CD4-positive, alpha-beta T cell (primary cell): Measurements from ENCODE around the gene ARF3. TPM values are rescaled to one million over a fixed set of nuclear protein-coding genes. Genes with fewer than 3 reads are reported as not detected.

ENCODE experiments used
- ATAC-seq: fragments of 200-7000 bp; cut with Tn5 transposase; one replicate; pipeline ENCODE4 v1.10.0; 2022; ENCODE audit warnings: mild to moderate bottlenecking; ENCODE audit not compliant: poor library complexity
- CTCF ChIA-PET: fragments of 350-600 bp; sonication (Branson Sonifier 250); formaldehyde crosslinking; loops from one replicate; lab custom pipeline; 2021; ENCODE audit warnings: antibody characterized with exemption, inconsistent platforms; lab: Charles Lee
- POLR2A ChIA-PET: fragments of 350-600 bp; sonication (Branson Sonifier 250); formaldehyde crosslinking; loops from one replicate; lab custom pipeline; 2021; ENCODE audit warnings: antibody characterized with exemption, inconsistent platforms; lab: Charles Lee
- DNase-seq, 14 experiments: peaks; one replicate each; pipeline ENCODE4 v3.0.0-alpha.2; 2013 to 2020; ENCODE audit warnings: mixed read lengths in 2 of 14
- H3K27ac ChIP-seq, 2 donors: one replicate each; pipeline versions ENCODE4 v1.5.1 to v1.7.0; 2013; ENCODE audit warnings: low read length in 2 of 2, low read depth in 1 of 2, mild to moderate bottlenecking in 1 of 2
- H3K27me3 ChIP-seq, 2 experiments: 1 replicate in 1 of 2; 2 replicates in 1 of 2; pipeline versions ENCODE4 v1.6.1 to v1.7.0; 2013; ENCODE audit warnings: low read length in 2 of 2, control low read depth in 1 of 2, mild to moderate bottlenecking in 1 of 2, moderate library complexity in 1 of 2; ENCODE audit not compliant: insufficient read depth in 2 of 2, control insufficient read depth in 1 of 2
- H3K36me3 ChIP-seq: one replicate; pipeline ENCODE4 v1.6.1; 2013; ENCODE audit warnings: low read length, control low read depth; ENCODE audit not compliant: insufficient read depth
- H3K4me1 ChIP-seq: one replicate; pipeline ENCODE4 v1.6.1; 2013; ENCODE audit warnings: low read length, control low read depth; ENCODE audit not compliant: insufficient read depth
- H3K4me3 ChIP-seq: one replicate; pipeline ENCODE4 v1.5.1; 2013; ENCODE audit warnings: mild to moderate bottlenecking, low read length, moderate library complexity
- H3K9me3 ChIP-seq, 2 experiments: 1 replicate in 1 of 2; 2 replicates in 1 of 2; pipeline versions ENCODE4 v1.6.1 to v1.7.0; 2013; ENCODE audit warnings: low read length in 2 of 2, mild to moderate bottlenecking in 2 of 2, control low read depth in 1 of 2, moderate library complexity in 1 of 2; ENCODE audit not compliant: control insufficient read depth in 1 of 2, insufficient read depth in 1 of 2
- H3K27ac Mint-ChIP-seq: one replicate; pipeline ENCODE4 v1.8.0; 2020; ENCODE audit warnings: mixed read lengths
- H3K27me3 Mint-ChIP-seq: one replicate; pipeline ENCODE4 v1.8.0; 2021; ENCODE audit warnings: mixed read lengths
- H3K36me3 Mint-ChIP-seq: one replicate; pipeline ENCODE4 v1.8.0; 2021; ENCODE audit warnings: low read depth, mixed read lengths
- H3K4me1 Mint-ChIP-seq: one replicate; pipeline ENCODE4 v1.8.0; 2021; ENCODE audit warnings: low read depth, mixed read lengths
- H3K4me3 Mint-ChIP-seq: one replicate; pipeline ENCODE4 v1.8.0; 2020; ENCODE audit warnings: mild to moderate bottlenecking, mixed read lengths
- H3K9me3 Mint-ChIP-seq: one replicate; pipeline ENCODE4 v1.8.0; 2020; ENCODE audit warnings: mixed read lengths
- CTCF ChIP-seq: fragments of 200-600 bp; IDR thresholded peaks from one replicate; pipeline ENCODE4 v1.8.0; 2022; ENCODE audit warnings: antibody characterized with exemption, mild to moderate bottlenecking
- intact Hi-C, 2 experiments: fragments of 100-400 bp; cut with DNase I in 1 of 2; cut with micrococcal nuclease in 1 of 2; formaldehyde crosslinking; loops; one replicate each; pipeline versions ENCODE4 v1.15.1 to v1.9.0; 2023 to 2025; cut with DNase I, micrococcal nuclease
- total RNA-seq, 174 experiments: library from RNA in 2 of 174; stranded (reverse) in 2 of 174; gene quantifications; one replicate each; pipeline ENCODE4 v1.2.3 and lab custom pipeline; 2021 to 2026

ARF3 gene
- total RNA-seq, 2 experiments from 2014 or later: 32.0 to 34.6 TPM

- peaks cover 0 to 13% of the 10 kb centered on the region in 2 experiments for H3K9me3 ChIP-seq
- Mint-ChIP-seq H3K27me3 (peaks cover 81% of the 10 kb centered on the region), H3K27ac (no peak overlapping the region), H3K4me3 (peak overlapping the region; percentile 74), H3K9me3 (no peaks in the 10 kb centered on the region), H3K36me3 (peaks cover 35% of the 10 kb centered on the region), H3K4me1 (peaks cover 50% of the 10 kb centered on the region)
- H3K4me1 ChIP-seq: peaks cover 49% of the 10 kb centered on the region
- no peak for TF ChIP-seq CTCF
- CTCF ChIA-PET: interaction anchor here (0.5 to 4.0 kb wide), 15 partner anchors 8 to 240 kb away, joined by 3 to 39 read pairs (median 5); partner anchors contain the start of genes PRKAG1, RHEBL1 and WNT1
- H3K27me3 ChIP-seq: peaks cover 63 to 64% of the 10 kb centered on the region in 2 experiments
- POLR2A ChIA-PET: interaction anchor here (0.6 to 4.9 kb wide), 9 partner anchors 10 to 237 kb away, joined by 3 to 29 read pairs (median 4); partner anchors contain the start of genes LMBR1L, PRKAG1, TUBA1A and TUBA1B
- H3K4me3 ChIP-seq: peak overlapping the region; percentile 50
- intact Hi-C loops: loop anchor here (2.0 to 5.0 kb wide), 4 partner anchors 17 to 96 kb away; a partner anchor contains a TSS
- H3K36me3 ChIP-seq: peaks cover 10% of the 10 kb centered on the region
- DNase-seq: peak in 3 of 14 experiments; percentile 26 to 59 (median 52)
- no peak for ATAC-seq
- H3K27ac ChIP-seq: no peak overlapping the region
These were observed 40.6 kb upstream of the ARF3 start for GRCh38 chr12:48997719-48998496.

- ChIA-PET CTCF (interaction anchor here (0.5 to 4.0 kb wide), 23 partner anchors 9 to 244 kb away, joined by 3 to 39 read pairs (median 4); partner anchors contain the start of genes FKBP11, PRKAG1, RHEBL1 and WNT1), POLR2A (interaction anchor here (0.6 to 4.9 kb wide), 11 partner anchors 9 to 238 kb away, joined by 3 to 29 read pairs (median 5); partner anchors contain the start of genes LMBR1L, PRKAG1, RHEBL1 and RND1)
- Histone ChIP-seq H3K27me3 (peaks cover 63 to 66% of the 10 kb centered on the region in 2 experiments), H3K27ac (no peak overlapping the region), H3K4me1 (peaks cover 49% of the 10 kb centered on the region), H3K36me3 (peaks cover 2% of the 10 kb centered on the region), H3K4me3 (peak overlapping the region; percentile 50), H3K9me3 (peaks cover 0 to 13% of the 10 kb centered on the region in 2 experiments)
- DNase-seq (peak in 13 of 14 experiments; percentile 48 to 87 (median 61)), ATAC-seq (peak; percentile 60)
- no peak overlapping the region for H3K27ac Mint-ChIP-seq
- intact Hi-C loops: loop anchor here (1.0 to 5.0 kb wide), 5 partner anchors 18 to 96 kb away; partner anchors contain the start of gene PRKAG1 (in 1 of the 2)
- H3K9me3 Mint-ChIP-seq: no peaks in the 10 kb centered on the region
- H3K4me1 Mint-ChIP-seq: peaks cover 50% of the 10 kb centered on the region
- H3K36me3 Mint-ChIP-seq: peaks cover 26% of the 10 kb centered on the region
- TF ChIP-seq CTCF: peak; percentile 54
- peaks cover 80% of the 10 kb centered on the region for H3K27me3 Mint-ChIP-seq
- H3K4me3 Mint-ChIP-seq: peak overlapping the region; percentile 74
These were observed 39.8 kb upstream of the ARF3 start for GRCh38 chr12:48996794-48997718.
